ENCODE measurements around the gene GRID1. TPM values are rescaled to one million over a fixed set of nuclear protein-coding genes. Genes with fewer than 3 reads are reported as not detected.
"Not testable (repeated sequence)": the region's sequence is repeated elsewhere in the genome, so short reads cannot be mapped to it uniquely, and the experiment has no call there.

Gene GRID1
- total RNA-seq, 1 donor from 2014 or later: 16.5 TPM

GRCh38 chr10:86391986-86392722, 25.6 kb upstream of the GRID1 start:
- no peak for DNase-seq

- DNase-seq: no peak
Measured at GRCh38 chr10:86391236-86391840, 24.7 kb upstream of the GRID1 start.

GRCh38 chr10:86390337-86391120, 23.9 kb upstream of the GRID1 start:
- DNase-seq: no peak

GRCh38 chr10:86389441-86390193, 23.0 kb upstream of the GRID1 start:
- DNase-seq: no peak

- DNase-seq: not testable (repeated sequence)
Measured at GRCh38 chr10:86389109-86389440, 22.5 kb upstream of the GRID1 start.

- DNase-seq: no peak
Measured at GRCh38 chr10:86388119-86388704, 21.6 kb upstream of the GRID1 start.

- no peak for DNase-seq
Measured at GRCh38 chr10:86387178-86387794, 20.7 kb upstream of the GRID1 start.

GRCh38 chr10:86385806-86386205, 19.2 kb upstream of the GRID1 start:
- no peak for DNase-seq

- DNase-seq: no peak
Measured at GRCh38 chr10:86377797-86378146, 11.2 kb upstream of the GRID1 start.

- peak; percentile 71 for DNase-seq
Measured at GRCh38 chr10:86376852-86377796, 10.5 kb upstream of the GRID1 start.

GRCh38 chr10:86376403-86376802, 9.8 kb upstream of the GRID1 start:
- no peak for DNase-seq

- no peak for DNase-seq
Measured at GRCh38 chr10:86375204-86375603, 8.6 kb upstream of the GRID1 start.

- DNase-seq: no peak
Measured at GRCh38 chr10:86374664-86375063, 8.1 kb upstream of the GRID1 start.

GRCh38 chr10:86373828-86374227, 7.2 kb upstream of the GRID1 start:
- DNase-seq: no peak

- no peak for DNase-seq
Measured at GRCh38 chr10:86373251-86373650, 6.7 kb upstream of the GRID1 start.

GRCh38 chr10:86372784-86373239, 6.2 kb upstream of the GRID1 start:
- no peak for DNase-seq

- no peak for DNase-seq
Measured at GRCh38 chr10:86372119-86372783, 5.7 kb upstream of the GRID1 start.

GRCh38 chr10:86371691-86372090, 5.1 kb upstream of the GRID1 start:
- no peak for DNase-seq

- no peak for DNase-seq
Measured at GRCh38 chr10:86371116-86371515, 4.5 kb upstream of the GRID1 start.

GRCh38 chr10:86370006-86370585, 3.5 kb upstream of the GRID1 start:
- DNase-seq: no peak
